A673 (cell line): ENCODE results near the gene ACAP2. TPM values are rescaled to one million over a fixed set of nuclear protein-coding genes. Genes with fewer than 3 reads are reported as not detected.

Experiments
- BruUV-seq: library from RNA; stranded (reverse); fragments of 400-500 nt; replicated peaks from 2 replicates; lab custom pipeline; 2021; lab: Mats Ljungman, UMichigan
- CTCF ChIA-PET: fragments of 300-600 bp; sonication (Branson Sonifier 250); formaldehyde crosslinking; loops from one replicate; lab custom pipeline; 2022; ENCODE audit warnings: antibody characterized with exemption; lab: Charles Lee
- POLR2A ChIA-PET: fragments of 300-600 bp; sonication (Branson Sonifier 250); formaldehyde crosslinking; loops from one replicate; lab custom pipeline; 2022; ENCODE audit warnings: antibody characterized with exemption; ENCODE audit not compliant: low non-redundant PET; lab: Charles Lee
- DNase-seq: peaks from one replicate; pipeline ENCODE4 v3.0.0-alpha.2; 2015; ENCODE audit warnings: low spot score
- H3K27ac ChIP-seq: fragments of 200-600 bp; sonication (generic); 2 replicates; pipeline ENCODE4 v1.5.1; 2016; ENCODE audit warnings: mixed run types, low read depth, mild to moderate bottlenecking, mixed read lengths, antibody characterized with exemption, low read length; ENCODE audit not compliant: poor library complexity, severe bottlenecking
- H3K27me3 ChIP-seq: fragments of 200-600 bp; sonication (generic); replicated peaks from 2 replicates; pipeline ENCODE4 v1.6.1; 2017; ENCODE audit warnings: mixed run types, low read depth, mild to moderate bottlenecking, mixed read lengths, antibody characterized with exemption, low read length; ENCODE audit not compliant: insufficient read depth, poor library complexity
- H3K36me3 ChIP-seq: fragments of 200-600 bp; sonication (generic); 2 replicates; pipeline ENCODE4 v1.6.1; 2016; ENCODE audit warnings: mixed run types, mild to moderate bottlenecking, mixed read lengths, antibody characterized with exemption, low read length; ENCODE audit not compliant: insufficient read depth, poor library complexity, severe bottlenecking
- H3K4me1 ChIP-seq: fragments of 200-600 bp; sonication (generic); 2 replicates; pipeline ENCODE4 v1.6.1; 2017; ENCODE audit warnings: mixed run types, mild to moderate bottlenecking, mixed read lengths, antibody characterized with exemption, low read length; ENCODE audit not compliant: insufficient read depth, poor library complexity, severe bottlenecking
- H3K4me3 ChIP-seq: fragments of 200-600 bp; sonication (generic); 2 replicates; pipeline ENCODE4 v1.5.1; 2016; ENCODE audit warnings: low read depth, mixed run types, mild to moderate bottlenecking, mixed read lengths, low read length; ENCODE audit not compliant: poor library complexity, severe bottlenecking
- H3K9me3 ChIP-seq: fragments of 200-600 bp; sonication (generic); 2 replicates; pipeline ENCODE4 v1.6.1; 2016; ENCODE audit warnings: mixed run types, low read depth, mild to moderate bottlenecking, mixed read lengths, antibody characterized with exemption, low read length; ENCODE audit not compliant: poor library complexity, severe bottlenecking
- EZH2 ChIP-seq: fragments of 200-600 bp; sonication (generic); IDR thresholded peaks from 2 replicates; pipeline ENCODE4 v1.6.1; 2017; ENCODE audit warnings: borderline replicate concordance, low read depth, mild to moderate bottlenecking, mixed read lengths, antibody characterized with exemption, low read length; ENCODE audit not compliant: poor library complexity, severe bottlenecking
- intact Hi-C: fragments of 100-400 bp; cut with micrococcal nuclease; formaldehyde crosslinking; loops from one replicate; pipeline ENCODE4 v1.10.0; 2022; ENCODE audit not compliant: unreplicated experiment
- total RNA-seq: library from RNA; stranded (reverse); gene quantifications from 2 replicates; pipeline ENCODE4 v1.2.3, GENCODE V29; 2021
- TF ChIP-seq, protein P1 (sequence below): fragments of 300-800, 200-600 bp; sonication (generic); conservative IDR thresholded peaks from 2 replicates; pipeline ENCODE4 v1.5.1; 2017; ENCODE audit warnings: low read depth, mild to moderate bottlenecking, antibody characterized with exemption, low read length, moderate library complexity, mixed read lengths

The ACAP2 gene
- total RNA-seq, 1 experiment from 2014 or later = 47.4 TPM

DNA sequence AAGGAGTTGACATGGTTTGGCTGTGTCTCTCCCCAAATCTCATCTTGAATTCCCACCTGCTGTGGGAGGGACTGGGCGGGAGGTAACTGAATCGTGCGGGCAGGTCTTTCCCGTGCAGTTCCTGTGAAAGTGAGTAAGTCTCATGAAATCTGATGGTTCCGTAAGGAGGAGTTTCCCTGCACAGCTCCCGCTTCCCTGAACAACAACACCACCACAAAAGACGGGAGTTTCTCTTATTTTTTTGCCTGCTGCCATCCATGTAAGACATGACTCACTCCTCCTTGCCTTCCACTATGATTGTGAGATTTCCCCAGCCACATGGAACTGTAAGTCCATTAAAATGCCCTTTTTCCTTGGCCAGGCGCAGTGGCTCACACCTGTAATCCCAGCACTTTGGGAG, 194.5 kb downstream of the ACAP2 start:
- TF ChIP-seq EZH2 = no peak
- TF ChIP-seq, protein P1, sequence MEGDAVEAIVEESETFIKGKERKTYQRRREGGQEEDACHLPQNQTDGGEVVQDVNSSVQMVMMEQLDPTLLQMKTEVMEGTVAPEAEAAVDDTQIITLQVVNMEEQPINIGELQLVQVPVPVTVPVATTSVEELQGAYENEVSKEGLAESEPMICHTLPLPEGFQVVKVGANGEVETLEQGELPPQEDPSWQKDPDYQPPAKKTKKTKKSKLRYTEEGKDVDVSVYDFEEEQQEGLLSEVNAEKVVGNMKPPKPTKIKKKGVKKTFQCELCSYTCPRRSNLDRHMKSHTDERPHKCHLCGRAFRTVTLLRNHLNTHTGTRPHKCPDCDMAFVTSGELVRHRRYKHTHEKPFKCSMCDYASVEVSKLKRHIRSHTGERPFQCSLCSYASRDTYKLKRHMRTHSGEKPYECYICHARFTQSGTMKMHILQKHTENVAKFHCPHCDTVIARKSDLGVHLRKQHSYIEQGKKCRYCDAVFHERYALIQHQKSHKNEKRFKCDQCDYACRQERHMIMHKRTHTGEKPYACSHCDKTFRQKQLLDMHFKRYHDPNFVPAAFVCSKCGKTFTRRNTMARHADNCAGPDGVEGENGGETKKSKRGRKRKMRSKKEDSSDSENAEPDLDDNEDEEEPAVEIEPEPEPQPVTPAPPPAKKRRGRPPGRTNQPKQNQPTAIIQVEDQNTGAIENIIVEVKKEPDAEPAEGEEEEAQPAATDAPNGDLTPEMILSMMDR = no peak
- ChIA-PET CTCF (no interaction called here), POLR2A (no interaction called here)
- Histone ChIP-seq H3K36me3 (peaks cover 3% of the 10 kb centered on the region), H3K27me3 (no peaks in the 10 kb centered on the region), H3K4me3 (no peak overlapping the region), H3K4me1 (peaks cover 15% of the 10 kb centered on the region), H3K9me3 (no peaks in the 10 kb centered on the region), H3K27ac (no peak overlapping the region)
- BruUV-seq = no TSS peak
- intact Hi-C loops = no loop called here
- DNase-seq = no peak

DNA sequence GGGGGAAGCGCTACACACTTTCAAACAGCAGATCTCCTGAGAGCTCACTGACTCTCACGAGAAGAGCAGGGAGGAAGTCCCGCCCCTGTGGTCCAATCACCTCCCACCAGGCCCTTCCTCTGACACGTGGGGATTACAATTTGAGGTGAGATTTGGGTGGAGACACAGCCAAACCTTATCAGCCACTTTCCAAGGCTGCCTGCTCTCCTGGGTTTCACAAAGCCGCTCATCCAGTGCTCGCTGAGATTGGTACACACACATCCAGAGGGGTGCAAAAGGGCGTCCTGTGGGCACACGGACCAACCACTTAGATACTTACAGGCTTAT, 195.0 kb downstream of the ACAP2 start:
- no peak overlapping the region for H3K4me3 ChIP-seq
- TF ChIP-seq, protein P1 = no peak
- TF ChIP-seq EZH2 = no peak
- H3K4me1 ChIP-seq = peaks cover 12% of the 10 kb centered on the region
- ChIA-PET POLR2A (interaction anchor here (0.6 kb wide), 1 partner anchor 302 kb away, joined by 3 read pairs; no protein-coding TSS in a partner anchor), CTCF (no interaction called here)
- intact Hi-C loops = no loop called here
- H3K27me3 ChIP-seq = no peaks in the 10 kb centered on the region
- H3K36me3 ChIP-seq = peaks cover 3% of the 10 kb centered on the region
- H3K27ac ChIP-seq = no peak overlapping the region
- H3K9me3 ChIP-seq = no peaks in the 10 kb centered on the region
- no peak for DNase-seq
- no TSS peak for BruUV-seq

DNA sequence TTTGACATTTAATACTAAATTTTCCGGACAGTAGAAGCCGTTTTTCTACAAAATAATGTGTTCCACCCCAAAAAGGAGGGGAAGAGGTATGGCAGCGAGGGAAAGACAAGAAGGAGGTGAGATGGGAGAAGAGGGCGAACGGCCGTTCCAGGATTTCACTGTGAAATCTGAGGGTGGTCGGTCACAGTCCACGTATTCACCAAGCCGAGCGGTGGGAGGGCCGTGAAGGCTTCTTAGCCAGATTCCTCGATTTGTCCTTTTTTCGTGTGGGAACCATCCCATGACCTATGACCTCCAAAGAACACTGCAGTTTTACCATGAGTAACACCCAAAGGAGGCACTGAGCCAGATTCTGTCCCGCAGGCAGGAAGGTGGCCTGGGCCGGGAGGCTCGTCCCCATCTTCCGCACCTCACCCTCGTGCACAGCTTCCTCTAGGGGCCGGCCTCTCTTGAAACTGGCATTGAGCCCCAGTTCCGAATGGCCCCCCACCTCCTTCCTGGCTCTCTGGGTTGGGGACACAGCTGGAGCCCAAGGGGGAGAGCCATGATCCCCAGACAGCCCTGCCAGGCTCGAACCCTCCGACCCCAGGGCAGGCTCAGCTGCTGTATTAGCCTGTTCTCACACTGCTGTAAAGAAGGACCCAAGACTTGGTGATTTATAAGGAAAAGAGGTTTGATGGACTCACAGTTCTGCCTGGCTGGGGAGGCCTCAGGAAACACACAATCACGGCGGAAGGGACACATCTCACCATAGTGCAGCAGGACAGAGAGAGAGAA, 195.5 kb downstream of the ACAP2 start:
- no peak for TF ChIP-seq EZH2
- TF ChIP-seq, protein P1 = no peak
- Histone ChIP-seq H3K36me3 (peaks cover 3% of the 10 kb centered on the region), H3K27me3 (no peaks in the 10 kb centered on the region), H3K27ac (peak overlapping the region; percentile 37), H3K4me3 (no peak overlapping the region), H3K9me3 (no peaks in the 10 kb centered on the region), H3K4me1 (peaks cover 6% of the 10 kb centered on the region)
- no TSS peak for BruUV-seq
- ChIA-PET CTCF (no interaction called here), POLR2A (interaction anchor here (0.6 kb wide), 1 partner anchor 302 kb away, joined by 3 read pairs; no protein-coding TSS in a partner anchor)
- intact Hi-C loops = no loop called here
- DNase-seq = no peak
